Endothelial cell of umbilical vein (primary cell): Measurements from ENCODE around the gene ZMYM1.
"Not testable (repeated sequence)": the region's sequence is repeated elsewhere in the genome, so short reads cannot be mapped to it uniquely, and the experiment has no call there.

Source experiments
- EZH2 ChIP-seq: IDR thresholded peaks from 2 replicates; pipeline ENCODE4 v1.6.1; 2012; ENCODE audit warnings: borderline replicate concordance, low read depth, mild to moderate bottlenecking, moderate library complexity, low read length, inconsistent platforms; ENCODE audit not compliant: severe bottlenecking
- FOS ChIP-seq: IDR thresholded peaks from 2 replicates; pipeline ENCODE4 v1.6.1; 2011; ENCODE audit warnings: mild to moderate bottlenecking, low read length, moderate library complexity, borderline replicate concordance; ENCODE audit not compliant: insufficient read depth
- GATA2 ChIP-seq: IDR thresholded peaks from 2 replicates; pipeline ENCODE4 v1.7.0; 2011; ENCODE audit warnings: low read depth, mild to moderate bottlenecking, moderate library complexity, mixed read lengths, low read length; ENCODE audit not compliant: insufficient read length, insufficient read depth
- JUN ChIP-seq: IDR thresholded peaks from 2 replicates; pipeline ENCODE4 v1.6.1; 2011; ENCODE audit warnings: borderline replicate concordance, low read depth; ENCODE audit not compliant: insufficient read length, insufficient read depth
- POLR2A ChIP-seq: IDR thresholded peaks from 2 replicates; pipeline ENCODE4 v1.6.1; 2012; ENCODE audit warnings: low read depth, mild to moderate bottlenecking, control low read depth, low read length
- POLR2AphosphoS5 ChIP-seq: IDR thresholded peaks from 2 replicates; pipeline ENCODE4 v1.6.1; 2012; ENCODE audit warnings: low read depth, mild to moderate bottlenecking, control low read depth, low read length, moderate library complexity; ENCODE audit not compliant: insufficient read depth
- TF ChIP-seq, protein P1 (sequence below), 2 donors: IDR thresholded peaks; 1 replicate in 1 of 2; 2 replicates in 1 of 2; pipeline ENCODE4 v1.5.1; 2011; ENCODE audit warnings: low read length in 2 of 2, mild to moderate bottlenecking in 2 of 2, moderate library complexity in 2 of 2, control low read depth in 1 of 2, inconsistent platforms in 1 of 2, low read depth in 1 of 2; ENCODE audit not compliant: insufficient read depth in 1 of 2; ENCODE audit errors: extremely low read depth in 1 of 2
- TF ChIP-seq, protein P2 (sequence below): IDR thresholded peaks from 2 replicates; pipeline ENCODE4 v1.6.1; 2011; ENCODE audit not compliant: insufficient read depth, insufficient read length

DNA sequence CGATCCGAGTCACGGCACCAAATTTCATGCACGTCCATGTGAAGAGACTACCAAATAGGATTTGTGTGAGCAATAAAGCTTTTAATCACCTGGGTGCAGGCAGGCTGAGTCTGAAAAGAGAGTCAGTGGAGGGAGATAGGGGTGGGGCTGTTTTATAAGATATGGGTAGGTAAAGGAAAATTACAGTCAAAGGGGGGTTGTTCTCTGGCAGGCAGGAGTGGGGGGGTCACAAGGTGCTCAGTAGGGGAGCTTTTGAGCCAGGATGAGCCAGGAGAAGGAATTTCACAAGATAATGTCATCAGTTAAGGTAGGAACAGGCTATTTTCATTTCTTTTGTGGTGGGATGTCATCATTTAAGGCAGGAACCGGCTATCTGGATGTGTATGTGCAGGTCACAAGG lies 58.4 kb downstream of the ZMYM1 start:
- TF ChIP-seq, protein P1, sequence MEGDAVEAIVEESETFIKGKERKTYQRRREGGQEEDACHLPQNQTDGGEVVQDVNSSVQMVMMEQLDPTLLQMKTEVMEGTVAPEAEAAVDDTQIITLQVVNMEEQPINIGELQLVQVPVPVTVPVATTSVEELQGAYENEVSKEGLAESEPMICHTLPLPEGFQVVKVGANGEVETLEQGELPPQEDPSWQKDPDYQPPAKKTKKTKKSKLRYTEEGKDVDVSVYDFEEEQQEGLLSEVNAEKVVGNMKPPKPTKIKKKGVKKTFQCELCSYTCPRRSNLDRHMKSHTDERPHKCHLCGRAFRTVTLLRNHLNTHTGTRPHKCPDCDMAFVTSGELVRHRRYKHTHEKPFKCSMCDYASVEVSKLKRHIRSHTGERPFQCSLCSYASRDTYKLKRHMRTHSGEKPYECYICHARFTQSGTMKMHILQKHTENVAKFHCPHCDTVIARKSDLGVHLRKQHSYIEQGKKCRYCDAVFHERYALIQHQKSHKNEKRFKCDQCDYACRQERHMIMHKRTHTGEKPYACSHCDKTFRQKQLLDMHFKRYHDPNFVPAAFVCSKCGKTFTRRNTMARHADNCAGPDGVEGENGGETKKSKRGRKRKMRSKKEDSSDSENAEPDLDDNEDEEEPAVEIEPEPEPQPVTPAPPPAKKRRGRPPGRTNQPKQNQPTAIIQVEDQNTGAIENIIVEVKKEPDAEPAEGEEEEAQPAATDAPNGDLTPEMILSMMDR (IDR thresholded peaks at IDR 0.05; ENCODE audit: extremely low read depth in 1 of 2, insufficient read depth in 1 of 2, low read depth in 1 of 2, low read length in 2 of 2), result not testable (repeated sequence)
- not testable (repeated sequence) for TF ChIP-seq FOS, EZH2, POLR2A, JUN, POLR2AphosphoS5, GATA2
- TF ChIP-seq, protein P2, sequence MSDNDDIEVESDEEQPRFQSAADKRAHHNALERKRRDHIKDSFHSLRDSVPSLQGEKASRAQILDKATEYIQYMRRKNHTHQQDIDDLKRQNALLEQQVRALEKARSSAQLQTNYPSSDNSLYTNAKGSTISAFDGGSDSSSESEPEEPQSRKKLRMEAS, result not testable (repeated sequence)
